Measurements from ENCODE around the gene MAPKBP1. TPM values are rescaled to one million over a fixed set of nuclear protein-coding genes. Genes with fewer than 3 reads are reported as not detected.

Gene MAPKBP1
- total and polyA plus RNA-seq, 9 of the 15 experiments (the other 6 are each of a cell fraction or from before 2014, with no cell fraction given), result 0.15 to 9.5 (median 4.5) TPM

GRCh38 chr15:41777421-41777973 is 3.2 kb downstream of the MAPKBP1 start:
- no peak overlapping the region for H3K4me3 ChIP-seq
- intact Hi-C loops (cut with micrococcal nuclease) (no loop called here), in situ Hi-C loops (cut with MboI) (no loop called here)
- ATAC-seq (no peak), DNase-seq (ENCODE audit: extremely low read depth in 1 of 4, low spot score in 3 of 4) (no peak), FAIRE-seq (no peak)
- no peaks in the 10 kb centered on the region for H3K9me3 ChIP-seq (replicated peaks; ENCODE audit: control insufficient read depth, insufficient read depth, low read depth, low read length)
- no TSS peak for BruUV-seq (replicated peaks)
- no peak overlapping the region for H3K27ac ChIP-seq (ENCODE audit: extremely low read depth, low read depth, low read length)
- no peak overlapping the region for H2AFZ ChIP-seq (ENCODE audit: low read depth, low read length)
- H4K20me1 ChIP-seq (replicated peaks; ENCODE audit: control insufficient read depth, insufficient read depth, low read length), result no peaks in the 10 kb centered on the region; the same call in 1 of the 2 replicates
- peaks cover 9% of the 10 kb centered on the region for H3K79me2 ChIP-seq (ENCODE audit: control insufficient read depth, insufficient read depth, low read length)
- H3K4me2 ChIP-seq (ENCODE audit: insufficient read depth, low read length), result no peak overlapping the region
- H3K4me1 ChIP-seq (replicated peaks in 1 of 2; ENCODE audit: control insufficient read depth in 2 of 2, insufficient read depth in 2 of 2, low read length in 2 of 2), result peaks cover 12 to 31% of the 10 kb centered on the region in 2 experiments
- 89% methylated on average over 1 of the region's 1 CpG for WGBS (ENCODE audit: insufficient coverage, low coverage, missing lambda C conversion rate)
- no peaks in the 10 kb centered on the region; a peak in 1 of 5 replicates for H3K27me3 ChIP-seq (ENCODE audit: control insufficient read depth in 2 of 2, insufficient read depth in 2 of 2, low read length in 2 of 2)
- ChIA-PET CTCF (ENCODE audit: low intra/inter-chr PET ratio) (no interaction called here), POLR2A (interaction anchor here (0.6 to 1.9 kb wide), 6 partner anchors 10 to 1631 kb away, joined by 3 to 7 read pairs (median 3); no protein-coding TSS in a partner anchor)
- no peaks in the 10 kb centered on the region for H3K9me1 ChIP-seq (ENCODE audit: control insufficient read depth, insufficient read depth, low read length)
- H3K36me3 ChIP-seq (ENCODE audit: control insufficient read depth, insufficient read depth, low read length), result no peaks in the 10 kb centered on the region
- H3K9ac ChIP-seq (ENCODE audit: insufficient read depth in 1 of 2, low read depth in 2 of 2, low read length in 2 of 2), result no peak overlapping the region
- TF ChIP-seq TEAD4 (IDR thresholded peaks at IDR 0.05; ENCODE audit: low read length), result no peak
- no peak for TF ChIP-seq TEAD4 (CRISPR knock-in tag; IDR thresholded peaks at IDR 0.05; ENCODE audit: borderline replicate concordance)
- TF ChIP-seq ZFX (CRISPR knock-in tag; IDR thresholded peaks at IDR 0.05), result no peak
- TF ChIP-seq NR2F6 (CRISPR knock-in tag; IDR thresholded peaks at IDR 0.05), result no peak
- TF ChIP-seq FOSL1 (tag; conservative IDR thresholded peaks at IDR 0.05), result no peak
- TF ChIP-seq GATAD2B (IDR thresholded peaks at IDR 0.05; ENCODE audit: borderline replicate concordance), result no peak
- TF ChIP-seq DPF2 (IDR thresholded peaks at IDR 0.05), result no peak
- no peak for TF ChIP-seq ZNF696 (CRISPR knock-in tag; conservative IDR thresholded peaks at IDR 0.05)
- no peak for TF ChIP-seq CEBPG (CRISPR knock-in tag; IDR thresholded peaks at IDR 0.05)
- TF ChIP-seq CEBPG (tag; conservative IDR thresholded peaks at IDR 0.05 in 1 of 2, IDR thresholded peaks at IDR 0.05 in 1 of 2), result no peak
- TF ChIP-seq, protein P1, sequence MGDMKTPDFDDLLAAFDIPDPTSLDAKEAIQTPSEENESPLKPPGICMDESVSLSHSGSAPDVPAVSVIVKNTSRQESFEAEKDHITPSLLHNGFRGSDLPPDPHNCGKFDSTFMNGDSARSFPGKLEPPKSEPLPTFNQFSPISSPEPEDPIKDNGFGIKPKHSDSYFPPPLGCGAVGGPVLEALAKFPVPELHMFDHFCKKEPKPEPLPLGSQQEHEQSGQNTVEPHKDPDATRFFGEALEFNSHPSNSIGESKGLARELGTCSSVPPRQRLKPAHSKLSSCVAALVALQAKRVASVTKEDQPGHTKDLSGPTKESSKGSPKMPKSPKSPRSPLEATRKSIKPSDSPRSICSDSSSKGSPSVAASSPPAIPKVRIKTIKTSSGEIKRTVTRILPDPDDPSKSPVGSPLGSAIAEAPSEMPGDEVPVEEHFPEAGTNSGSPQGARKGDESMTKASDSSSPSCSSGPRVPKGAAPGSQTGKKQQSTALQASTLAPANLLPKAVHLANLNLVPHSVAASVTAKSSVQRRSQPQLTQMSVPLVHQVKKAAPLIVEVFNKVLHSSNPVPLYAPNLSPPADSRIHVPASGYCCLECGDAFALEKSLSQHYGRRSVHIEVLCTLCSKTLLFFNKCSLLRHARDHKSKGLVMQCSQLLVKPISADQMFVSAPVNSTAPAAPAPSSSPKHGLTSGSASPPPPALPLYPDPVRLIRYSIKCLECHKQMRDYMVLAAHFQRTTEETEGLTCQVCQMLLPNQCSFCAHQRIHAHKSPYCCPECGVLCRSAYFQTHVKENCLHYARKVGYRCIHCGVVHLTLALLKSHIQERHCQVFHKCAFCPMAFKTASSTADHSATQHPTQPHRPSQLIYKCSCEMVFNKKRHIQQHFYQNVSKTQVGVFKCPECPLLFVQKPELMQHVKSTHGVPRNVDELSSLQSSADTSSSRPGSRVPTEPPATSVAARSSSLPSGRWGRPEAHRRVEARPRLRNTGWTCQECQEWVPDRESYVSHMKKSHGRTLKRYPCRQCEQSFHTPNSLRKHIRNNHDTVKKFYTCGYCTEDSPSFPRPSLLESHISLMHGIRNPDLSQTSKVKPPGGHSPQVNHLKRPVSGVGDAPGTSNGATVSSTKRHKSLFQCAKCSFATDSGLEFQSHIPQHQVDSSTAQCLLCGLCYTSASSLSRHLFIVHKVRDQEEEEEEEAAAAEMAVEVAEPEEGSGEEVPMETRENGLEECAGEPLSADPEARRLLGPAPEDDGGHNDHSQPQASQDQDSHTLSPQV (IDR thresholded peaks at IDR 0.05), result no peak
- TF ChIP-seq CHD2 (IDR thresholded peaks at IDR 0.05; ENCODE audit: low read depth, low read length), result no peak
- no peak for TF ChIP-seq KLF13 (tag; IDR thresholded peaks at IDR 0.05; ENCODE audit: borderline replicate concordance, low read depth)
- no peak for TF ChIP-seq ZNF282 (CRISPR knock-in tag; IDR thresholded peaks at IDR 0.05)
- no peak for TF ChIP-seq POLR3A (IDR thresholded peaks at IDR 0.05; ENCODE audit: borderline replicate concordance, extremely low read depth, insufficient read depth, insufficient read length)
- TF ChIP-seq, protein P2, sequence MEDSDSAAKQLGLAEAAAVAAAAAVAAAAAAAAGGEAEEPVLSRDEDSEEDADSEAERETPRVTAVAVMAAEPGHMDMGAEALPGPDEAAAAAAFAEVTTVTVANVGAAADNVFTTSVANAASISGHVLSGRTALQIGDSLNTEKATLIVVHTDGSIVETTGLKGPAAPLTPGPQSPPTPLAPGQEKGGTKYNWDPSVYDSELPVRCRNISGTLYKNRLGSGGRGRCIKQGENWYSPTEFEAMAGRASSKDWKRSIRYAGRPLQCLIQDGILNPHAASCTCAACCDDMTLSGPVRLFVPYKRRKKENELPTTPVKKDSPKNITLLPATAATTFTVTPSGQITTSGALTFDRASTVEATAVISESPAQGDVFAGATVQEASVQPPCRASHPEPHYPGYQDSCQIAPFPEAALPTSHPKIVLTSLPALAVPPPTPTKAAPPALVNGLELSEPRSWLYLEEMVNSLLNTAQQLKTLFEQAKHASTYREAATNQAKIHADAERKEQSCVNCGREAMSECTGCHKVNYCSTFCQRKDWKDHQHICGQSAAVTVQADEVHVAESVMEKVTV (CRISPR knock-in tag; IDR thresholded peaks at IDR 0.05), result no peak
- no peak for TF ChIP-seq CAMTA2 (CRISPR knock-in tag; conservative IDR thresholded peaks at IDR 0.05)
- TF ChIP-seq FOS (IDR thresholded peaks at IDR 0.05; ENCODE audit: extremely low read depth, insufficient read length), result no peak
- TF ChIP-seq SNIP1 (IDR thresholded peaks at IDR 0.05; ENCODE audit: low read depth), result no peak

Data from K562 (cell line).